ENCODE measurements around the gene EXOC6.

EXOC6 gene

DNA sequence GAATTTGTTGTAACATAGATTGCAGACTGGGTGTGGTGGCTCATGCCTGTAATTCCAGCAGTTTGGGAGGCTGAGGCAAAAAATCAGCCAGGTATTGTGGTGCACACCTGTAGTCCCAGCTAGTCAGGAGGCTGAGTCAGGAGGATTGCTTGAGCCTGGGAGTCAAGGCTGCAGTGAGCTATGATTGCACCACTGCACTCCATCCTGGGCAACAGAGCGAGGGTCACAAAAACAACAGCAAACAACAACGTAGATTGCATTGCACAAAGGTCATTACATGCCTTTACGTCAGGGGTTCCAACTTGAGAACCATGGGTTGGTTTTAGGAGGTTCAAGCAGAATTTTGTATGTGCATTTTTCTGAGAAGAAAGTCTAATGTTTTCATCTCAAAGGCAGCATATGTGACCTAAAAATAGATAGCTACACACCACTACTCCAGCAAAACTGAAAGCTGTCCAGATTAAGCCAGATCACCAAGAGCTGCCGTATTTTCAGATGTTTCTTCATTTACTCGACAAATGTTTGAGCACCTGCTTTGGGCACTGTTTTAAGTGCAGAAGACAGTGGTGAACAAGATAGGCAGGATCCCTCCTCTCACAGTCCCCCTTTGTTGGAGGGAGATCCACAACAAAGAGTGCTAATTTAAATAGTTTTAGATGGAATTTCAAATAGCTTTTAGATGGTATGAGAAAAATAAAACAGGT is 183.9 kb downstream of the EXOC6 start:
- no peak overlapping the region for H3K27ac Mint-ChIP-seq

GRCh38 chr10:93032809-93033137 is 184.5 kb downstream of the EXOC6 start:
- peaks cover 5% of the 10 kb centered on the region for H3K36me3 Mint-ChIP-seq (ENCODE audit: low read depth)
- no peak for DNase-seq
- TF ChIP-seq, protein P1, sequence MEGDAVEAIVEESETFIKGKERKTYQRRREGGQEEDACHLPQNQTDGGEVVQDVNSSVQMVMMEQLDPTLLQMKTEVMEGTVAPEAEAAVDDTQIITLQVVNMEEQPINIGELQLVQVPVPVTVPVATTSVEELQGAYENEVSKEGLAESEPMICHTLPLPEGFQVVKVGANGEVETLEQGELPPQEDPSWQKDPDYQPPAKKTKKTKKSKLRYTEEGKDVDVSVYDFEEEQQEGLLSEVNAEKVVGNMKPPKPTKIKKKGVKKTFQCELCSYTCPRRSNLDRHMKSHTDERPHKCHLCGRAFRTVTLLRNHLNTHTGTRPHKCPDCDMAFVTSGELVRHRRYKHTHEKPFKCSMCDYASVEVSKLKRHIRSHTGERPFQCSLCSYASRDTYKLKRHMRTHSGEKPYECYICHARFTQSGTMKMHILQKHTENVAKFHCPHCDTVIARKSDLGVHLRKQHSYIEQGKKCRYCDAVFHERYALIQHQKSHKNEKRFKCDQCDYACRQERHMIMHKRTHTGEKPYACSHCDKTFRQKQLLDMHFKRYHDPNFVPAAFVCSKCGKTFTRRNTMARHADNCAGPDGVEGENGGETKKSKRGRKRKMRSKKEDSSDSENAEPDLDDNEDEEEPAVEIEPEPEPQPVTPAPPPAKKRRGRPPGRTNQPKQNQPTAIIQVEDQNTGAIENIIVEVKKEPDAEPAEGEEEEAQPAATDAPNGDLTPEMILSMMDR (IDR thresholded peaks at IDR 0.05): no peak
- H3K27ac Mint-ChIP-seq: no peak overlapping the region
- no peaks in the 10 kb centered on the region for H3K4me1 Mint-ChIP-seq
- no peak overlapping the region for H3K4me3 Mint-ChIP-seq
- H3K27me3 Mint-ChIP-seq (ENCODE audit: low read depth, poor library complexity): peaks cover 10% of the 10 kb centered on the region
- H3K9me3 Mint-ChIP-seq: peaks cover 2% of the 10 kb centered on the region

More for the DNA sequence above, 183.9 kb downstream of the EXOC6 start:
- TF ChIP-seq, protein P1 (IDR thresholded peaks at IDR 0.05): no peak
- peaks cover 10% of the 10 kb centered on the region for H3K36me3 Mint-ChIP-seq (ENCODE audit: low read depth)
- H3K4me1 Mint-ChIP-seq: no peaks in the 10 kb centered on the region
- H3K9me3 Mint-ChIP-seq: peaks cover 7% of the 10 kb centered on the region
- H3K4me3 Mint-ChIP-seq: no peak overlapping the region
- DNase-seq: no peak
- peaks cover 10% of the 10 kb centered on the region for H3K27me3 Mint-ChIP-seq (ENCODE audit: low read depth, poor library complexity)

DNA sequence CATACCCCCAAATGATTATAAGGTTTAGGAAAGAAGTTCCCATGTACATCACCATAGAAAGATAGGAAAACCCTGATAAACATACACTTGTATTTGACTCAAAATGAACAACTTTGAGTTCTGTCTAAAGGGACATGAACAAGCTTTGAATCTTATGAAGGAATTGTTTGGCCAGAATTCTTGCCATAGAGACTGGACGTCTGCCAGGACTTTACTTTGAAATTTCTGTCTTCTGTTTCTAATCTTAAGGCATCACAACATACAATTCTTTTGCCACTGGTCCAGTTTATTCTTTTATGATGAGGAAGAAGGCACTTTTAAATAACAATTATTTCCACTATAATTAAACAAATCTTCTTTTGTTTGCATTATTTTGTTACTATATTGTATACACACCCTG is 186.1 kb downstream of the EXOC6 start:
- no peak for DNase-seq
- no peak overlapping the region for H3K27ac Mint-ChIP-seq
- H3K4me1 Mint-ChIP-seq: no peaks in the 10 kb centered on the region
- H3K9me3 Mint-ChIP-seq: no peaks in the 10 kb centered on the region
- TF ChIP-seq, protein P1 (IDR thresholded peaks at IDR 0.05): no peak
- no peak overlapping the region for H3K4me3 Mint-ChIP-seq
- peaks cover 10% of the 10 kb centered on the region for H3K27me3 Mint-ChIP-seq (ENCODE audit: low read depth, poor library complexity)
- no peaks in the 10 kb centered on the region for H3K36me3 Mint-ChIP-seq (ENCODE audit: low read depth)

- TF ChIP-seq, protein P1 (IDR thresholded peaks at IDR 0.05): no peak
- Mint-ChIP-seq H3K4me1 (no peaks in the 10 kb centered on the region), H3K9me3 (no peaks in the 10 kb centered on the region), H3K27ac (no peak overlapping the region), H3K27me3 (ENCODE audit: low read depth, poor library complexity) (peaks cover 3% of the 10 kb centered on the region), H3K4me3 (no peak overlapping the region), H3K36me3 (ENCODE audit: low read depth) (no peaks in the 10 kb centered on the region)
- DNase-seq: no peak
Measured at GRCh38 chr10:93039110-93039509, 190.8 kb downstream of the EXOC6 start.

GRCh38 chr10:93039721-93040120 is 191.4 kb downstream of the EXOC6 start:
- Mint-ChIP-seq H3K27me3 (ENCODE audit: low read depth, poor library complexity) (peaks cover 3% of the 10 kb centered on the region), H3K27ac (peak overlapping the region; percentile 8), H3K4me1 (no peaks in the 10 kb centered on the region), H3K36me3 (ENCODE audit: low read depth) (no peaks in the 10 kb centered on the region), H3K4me3 (no peak overlapping the region), H3K9me3 (no peaks in the 10 kb centered on the region)
- TF ChIP-seq, protein P1 (IDR thresholded peaks at IDR 0.05): no peak
- DNase-seq: no peak

DNA sequence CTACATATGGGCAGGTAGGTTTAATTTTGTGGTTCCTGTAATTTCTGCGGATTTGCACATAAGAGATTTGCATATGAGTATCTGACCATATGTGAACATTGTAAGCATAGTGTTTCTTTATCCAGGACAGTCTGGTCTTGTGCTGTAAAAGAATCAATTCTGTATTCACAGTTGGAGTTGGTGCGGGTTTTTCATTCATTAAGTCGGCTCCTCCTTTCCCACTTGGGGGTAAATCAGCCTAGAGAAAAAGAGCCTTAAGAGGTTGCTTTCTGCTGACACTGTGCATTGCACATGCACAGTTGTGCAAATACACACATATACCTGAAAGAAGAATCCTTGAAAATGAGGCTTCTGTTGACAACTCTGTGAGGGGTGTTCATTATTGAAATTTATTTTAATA is 206.2 kb downstream of the EXOC6 start:
- TF ChIP-seq, protein P1 (IDR thresholded peaks at IDR 0.05): no peak
- H3K27ac Mint-ChIP-seq: no peak overlapping the region

More for the DNA sequence above, 206.2 kb downstream of the EXOC6 start:
- Mint-ChIP-seq H3K27me3 (ENCODE audit: low read depth, poor library complexity) (peaks cover 51% of the 10 kb centered on the region), H3K9me3 (peaks cover 14% of the 10 kb centered on the region), H3K4me1 (peaks cover 12% of the 10 kb centered on the region), H3K4me3 (no peak overlapping the region), H3K36me3 (ENCODE audit: low read depth) (peaks cover 16% of the 10 kb centered on the region)
- DNase-seq: no peak
